ENCODE data around the gene EPN3.

EPN3 gene

DNA sequence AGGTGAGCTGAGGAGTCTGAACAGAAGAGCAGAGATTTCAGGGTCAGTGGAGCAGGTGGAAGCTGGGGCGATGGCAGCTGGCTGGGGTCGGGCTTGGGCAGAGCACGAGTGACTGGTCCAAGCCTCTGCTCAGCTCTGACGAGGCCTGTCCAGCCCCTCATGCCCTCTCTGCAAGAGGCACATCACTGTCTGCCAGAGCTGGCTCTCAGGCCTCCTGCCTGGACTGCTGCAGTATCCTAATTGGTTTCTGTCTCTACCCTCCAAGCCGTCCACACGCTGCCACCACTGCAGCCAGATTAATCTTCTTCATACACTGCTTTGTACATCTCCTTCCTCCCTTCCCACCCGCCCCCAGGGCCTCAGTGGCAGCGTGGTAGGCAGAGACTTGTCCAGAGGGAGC, 53.4 kb downstream of the EPN3 start:
- H3K27ac ChIP-seq (ENCODE audit: low read depth, low read length), result no peak overlapping the region

DNA sequence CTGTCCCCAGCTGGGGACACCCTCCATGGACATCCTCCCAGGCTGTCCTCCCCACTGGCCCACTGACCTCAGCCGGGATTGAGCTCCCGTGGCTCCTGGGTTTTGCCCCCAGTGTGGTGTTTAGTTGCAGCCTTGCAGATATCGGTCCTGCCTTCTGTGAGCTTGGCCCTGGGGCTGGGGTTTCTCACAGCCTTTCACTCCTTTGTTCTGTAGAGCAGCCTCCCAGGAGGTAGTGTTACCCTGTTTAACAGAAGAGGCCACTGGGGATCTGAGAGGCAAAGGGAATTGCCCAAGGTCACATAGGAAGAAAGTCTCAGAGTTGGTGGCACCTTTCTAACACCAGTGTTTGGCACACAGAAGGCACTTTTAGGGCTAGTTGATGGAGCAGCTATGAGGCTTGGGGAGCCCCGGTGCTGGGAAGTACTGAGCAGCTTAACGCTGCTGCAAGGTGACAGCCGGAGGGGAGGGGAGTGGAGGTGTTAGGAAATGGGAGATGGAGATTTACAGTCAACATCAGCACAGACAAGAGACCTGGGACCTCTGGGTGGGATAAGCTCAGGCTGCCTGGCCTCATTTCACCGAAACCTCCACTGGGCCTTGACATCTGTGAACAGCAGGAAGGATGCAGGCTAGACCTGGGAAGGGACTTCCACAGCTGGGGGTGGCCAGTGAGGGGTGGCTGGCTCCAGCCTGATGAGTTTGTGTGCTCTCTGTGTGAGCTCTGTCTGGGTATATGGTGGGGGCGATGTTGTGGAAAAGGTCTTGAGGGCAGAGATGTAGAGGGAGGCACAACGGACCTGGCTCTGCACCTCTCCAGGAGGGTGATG, 54.1 kb downstream of the EPN3 start:
- Histone ChIP-seq H3K4ac (ENCODE audit: low read depth, low read length) (no peak overlapping the region), H3K27me3 (ENCODE audit: insufficient read depth, low read length, poor library complexity) (no peaks in the 10 kb centered on the region), H3K79me2 (ENCODE audit: control insufficient read depth, insufficient read depth, low read length) (no peaks in the 10 kb centered on the region), H4K5ac (ENCODE audit: low read length) (no peak overlapping the region), H3K9ac (ENCODE audit: low read length) (peak overlapping the region; percentile 44), H3K27ac (ENCODE audit: low read depth, low read length) (no peak overlapping the region), H3K18ac (ENCODE audit: low read length) (no peak overlapping the region), H3K4me2 (ENCODE audit: low read length) (no peak overlapping the region), H3K56ac (ENCODE audit: low read length) (peak overlapping the region; percentile 74), H3K36me3 (ENCODE audit: control insufficient read depth, insufficient read depth, low read length) (no peaks in the 10 kb centered on the region), H3K4me1 (ENCODE audit: control insufficient read depth, low read depth, low read length) (peaks cover 4% of the 10 kb centered on the region), H2BK120ac (ENCODE audit: low read depth, low read length) (no peak overlapping the region), H4K8ac (ENCODE audit: low read depth, low read length) (no peak overlapping the region), H2BK15ac (replicated peaks; ENCODE audit: low read depth) (no peak overlapping the region), H3K23ac (ENCODE audit: low read length) (no peak overlapping the region), H3K79me1 (ENCODE audit: low read length) (no peaks in the 10 kb centered on the region), H2AK5ac (ENCODE audit: low read length) (no peak overlapping the region), H3K4me3 (ENCODE audit: low read length) (no peak overlapping the region), H2BK5ac (ENCODE audit: low read length) (no peak overlapping the region)
- DNase-seq, result peak; percentile 54
- no CpG with 5 or more reads among the region's 9 CpGs for WGBS (ENCODE audit: extremely low coverage, insufficient coverage, low lambda C conversion rate)

More for the DNA sequence above, 53.4 kb downstream of the EPN3 start:
- Histone ChIP-seq H3K4me2 (ENCODE audit: low read length) (no peak overlapping the region), H3K79me1 (ENCODE audit: low read length) (no peaks in the 10 kb centered on the region), H2BK120ac (ENCODE audit: low read depth, low read length) (no peak overlapping the region), H3K4me3 (ENCODE audit: low read length) (no peak overlapping the region), H2BK5ac (ENCODE audit: low read length) (no peak overlapping the region), H3K23ac (ENCODE audit: low read length) (no peak overlapping the region), H3K36me3 (ENCODE audit: control insufficient read depth, insufficient read depth, low read length) (no peaks in the 10 kb centered on the region), H3K9ac (ENCODE audit: low read length) (no peak overlapping the region), H3K18ac (ENCODE audit: low read length) (no peak overlapping the region), H3K4me1 (ENCODE audit: control insufficient read depth, low read depth, low read length) (peaks cover 4% of the 10 kb centered on the region), H3K4ac (ENCODE audit: low read depth, low read length) (no peak overlapping the region), H3K27me3 (ENCODE audit: insufficient read depth, low read length, poor library complexity) (no peaks in the 10 kb centered on the region), H3K79me2 (ENCODE audit: control insufficient read depth, insufficient read depth, low read length) (no peaks in the 10 kb centered on the region), H3K56ac (ENCODE audit: low read length) (peak overlapping the region; percentile 74), H2AK5ac (ENCODE audit: low read length) (no peak overlapping the region), H4K8ac (ENCODE audit: low read depth, low read length) (no peak overlapping the region), H4K5ac (ENCODE audit: low read length) (no peak overlapping the region), H2BK15ac (replicated peaks; ENCODE audit: low read depth) (no peak overlapping the region)
- WGBS (ENCODE audit: extremely low coverage, insufficient coverage, low lambda C conversion rate), result no CpG with 5 or more reads among the region's 8 CpGs
- DNase-seq, result no peak

DNA sequence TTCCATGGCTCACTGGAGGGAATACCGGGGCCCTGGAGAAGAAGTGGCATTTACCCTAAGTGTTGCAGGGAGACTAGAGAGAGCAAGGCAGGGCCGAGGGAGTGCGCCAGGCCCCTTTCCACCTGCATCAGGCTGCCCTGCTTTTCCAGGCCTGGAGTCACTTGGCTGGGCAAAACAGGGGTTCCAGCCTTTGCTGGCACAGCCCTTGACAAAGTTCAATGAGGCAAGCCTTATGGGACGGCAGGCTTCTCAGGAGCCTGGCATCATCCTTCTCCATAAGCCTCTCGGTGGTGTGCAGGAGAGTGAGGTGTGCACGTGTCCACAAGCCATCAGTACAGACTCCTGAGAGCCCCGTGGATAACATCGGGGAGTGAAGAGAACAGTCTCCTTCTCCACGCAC, 55.0 kb downstream of the EPN3 start:
- Histone ChIP-seq H3K56ac (ENCODE audit: low read length) (no peak overlapping the region), H4K5ac (ENCODE audit: low read length) (no peak overlapping the region), H3K79me1 (ENCODE audit: low read length) (no peaks in the 10 kb centered on the region), H3K18ac (ENCODE audit: low read length) (no peak overlapping the region), H4K8ac (ENCODE audit: low read depth, low read length) (no peak overlapping the region), H2BK120ac (ENCODE audit: low read depth, low read length) (no peak overlapping the region), H3K4me1 (ENCODE audit: control insufficient read depth, low read depth, low read length) (peaks cover 4% of the 10 kb centered on the region), H2AK5ac (ENCODE audit: low read length) (no peak overlapping the region), H3K4me2 (ENCODE audit: low read length) (no peak overlapping the region), H3K23ac (ENCODE audit: low read length) (no peak overlapping the region), H3K9ac (ENCODE audit: low read length) (no peak overlapping the region), H3K4ac (ENCODE audit: low read depth, low read length) (no peak overlapping the region), H3K27me3 (ENCODE audit: insufficient read depth, low read length, poor library complexity) (no peaks in the 10 kb centered on the region), H3K79me2 (ENCODE audit: control insufficient read depth, insufficient read depth, low read length) (no peaks in the 10 kb centered on the region), H3K27ac (ENCODE audit: low read depth, low read length) (no peak overlapping the region), H3K4me3 (ENCODE audit: low read length) (no peak overlapping the region), H2BK15ac (replicated peaks; ENCODE audit: low read depth) (no peak overlapping the region), H3K36me3 (ENCODE audit: control insufficient read depth, insufficient read depth, low read length) (no peaks in the 10 kb centered on the region), H2BK5ac (ENCODE audit: low read length) (no peak overlapping the region)
- no peak for DNase-seq
- WGBS (ENCODE audit: extremely low coverage, insufficient coverage, low lambda C conversion rate), result no CpG with 5 or more reads among the region's 9 CpGs

DNA sequence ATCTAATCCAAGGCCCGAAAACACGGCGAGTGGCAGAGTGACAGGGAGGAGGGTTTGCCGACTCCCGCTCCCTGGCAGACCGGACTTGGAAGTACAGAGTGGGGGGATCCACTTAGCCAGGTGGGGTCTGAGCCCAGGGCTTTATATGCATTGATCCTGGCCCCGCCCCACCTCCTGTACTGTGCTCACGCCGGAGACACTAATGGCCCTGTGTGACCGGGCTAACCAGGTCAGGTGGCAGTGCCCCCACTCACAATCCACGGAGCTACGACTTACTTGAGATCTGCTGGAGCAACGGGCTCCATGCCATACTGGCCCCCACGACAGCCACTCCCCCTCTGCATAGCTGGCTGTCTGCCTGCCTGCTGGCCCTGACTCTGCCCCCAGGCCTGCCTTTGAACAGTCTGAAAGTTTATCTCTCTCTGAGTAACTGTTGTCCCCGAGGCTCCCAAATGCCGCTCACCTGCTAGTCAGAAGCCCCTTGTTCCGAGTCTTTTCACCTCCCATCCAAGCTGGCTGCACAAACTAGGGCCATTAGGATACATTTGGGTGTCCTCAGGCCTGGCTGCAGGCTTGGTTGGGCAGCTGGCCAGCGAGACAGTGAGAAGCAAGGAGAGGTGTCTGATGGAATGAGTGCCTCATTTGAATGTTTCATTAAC, 56.0 kb downstream of the EPN3 start:
- H3K79me2 ChIP-seq (ENCODE audit: control insufficient read depth, insufficient read depth, low read length), result no peaks in the 10 kb centered on the region
- no peak overlapping the region for H2BK15ac ChIP-seq (replicated peaks; ENCODE audit: low read depth)
- H3K79me1 ChIP-seq (ENCODE audit: low read length), result no peaks in the 10 kb centered on the region
- no peaks in the 10 kb centered on the region for H3K36me3 ChIP-seq (ENCODE audit: control insufficient read depth, insufficient read depth, low read length)
- peak overlapping the region; percentile 56 for H3K56ac ChIP-seq (ENCODE audit: low read length)
- H3K4me2 ChIP-seq (ENCODE audit: low read length), result no peak overlapping the region
- peaks cover 4% of the 10 kb centered on the region for H3K4me1 ChIP-seq (ENCODE audit: control insufficient read depth, low read depth, low read length)
- no peak overlapping the region for H3K23ac ChIP-seq (ENCODE audit: low read length)
- no peak for DNase-seq
- H3K27ac ChIP-seq (ENCODE audit: low read depth, low read length), result no peak overlapping the region
- H2BK120ac ChIP-seq (ENCODE audit: low read depth, low read length), result no peak overlapping the region
- H3K9ac ChIP-seq (ENCODE audit: low read length), result no peak overlapping the region
- H3K18ac ChIP-seq (ENCODE audit: low read length), result no peak overlapping the region
- no CpG with 5 or more reads among the region's 18 CpGs for WGBS (ENCODE audit: extremely low coverage, insufficient coverage, low lambda C conversion rate)
- H4K8ac ChIP-seq (ENCODE audit: low read depth, low read length), result no peak overlapping the region
- no peak overlapping the region for H4K5ac ChIP-seq (ENCODE audit: low read length)
- H3K27me3 ChIP-seq (ENCODE audit: insufficient read depth, low read length, poor library complexity), result no peaks in the 10 kb centered on the region
- H2BK5ac ChIP-seq (ENCODE audit: low read length), result no peak overlapping the region
- no peak overlapping the region for H3K4ac ChIP-seq (ENCODE audit: low read depth, low read length)
- H3K4me3 ChIP-seq (ENCODE audit: low read length), result no peak overlapping the region
- no peak overlapping the region for H2AK5ac ChIP-seq (ENCODE audit: low read length)

DNA sequence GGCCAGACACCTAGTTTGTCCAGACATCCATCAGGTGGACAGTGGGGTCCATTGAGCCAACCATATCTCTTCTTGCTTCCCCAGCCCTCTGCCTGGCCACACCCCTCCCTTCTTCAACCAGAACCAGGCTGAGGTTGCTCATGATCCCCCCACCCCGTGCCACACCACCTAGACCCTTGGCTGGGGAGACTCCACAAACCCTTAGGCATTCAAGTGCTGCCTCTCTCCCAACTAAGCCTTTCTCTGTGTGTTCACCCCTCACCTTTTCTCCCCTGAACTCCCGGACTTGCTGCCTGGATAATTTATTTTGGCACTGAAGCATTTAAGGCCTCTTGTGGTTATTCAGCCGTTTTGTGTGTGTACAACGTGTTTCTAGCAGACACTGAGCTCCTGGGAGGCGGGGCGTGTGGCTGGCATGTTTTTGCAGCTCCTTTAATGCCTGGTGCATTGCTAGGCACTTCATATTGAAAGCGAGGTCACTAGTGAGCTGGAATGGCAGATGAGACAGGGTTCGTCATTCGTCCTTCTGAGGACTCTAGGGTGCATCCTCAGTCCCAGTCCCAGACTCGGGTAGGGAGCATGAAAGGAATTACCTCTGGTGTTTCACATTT, 56.7 kb downstream of the EPN3 start:
- no peak overlapping the region for H2BK15ac ChIP-seq (replicated peaks; ENCODE audit: low read depth)
- no peak overlapping the region for H3K4me3 ChIP-seq (ENCODE audit: low read length)
- H3K23ac ChIP-seq (ENCODE audit: low read length), result no peak overlapping the region
- H3K36me3 ChIP-seq (ENCODE audit: control insufficient read depth, insufficient read depth, low read length), result no peaks in the 10 kb centered on the region
- H4K8ac ChIP-seq (ENCODE audit: low read depth, low read length), result no peak overlapping the region
- no peak overlapping the region for H4K5ac ChIP-seq (ENCODE audit: low read length)
- H3K4me1 ChIP-seq (ENCODE audit: control insufficient read depth, low read depth, low read length), result peaks cover 4% of the 10 kb centered on the region
- H3K79me1 ChIP-seq (ENCODE audit: low read length), result no peaks in the 10 kb centered on the region
- no peak overlapping the region for H2AK5ac ChIP-seq (ENCODE audit: low read length)
- no peak overlapping the region for H2BK120ac ChIP-seq (ENCODE audit: low read depth, low read length)
- no peak overlapping the region for H3K4me2 ChIP-seq (ENCODE audit: low read length)
- H3K18ac ChIP-seq (ENCODE audit: low read length), result no peak overlapping the region
- no peak overlapping the region for H3K9ac ChIP-seq (ENCODE audit: low read length)
- H3K79me2 ChIP-seq (ENCODE audit: control insufficient read depth, insufficient read depth, low read length), result no peaks in the 10 kb centered on the region
- H3K4ac ChIP-seq (ENCODE audit: low read depth, low read length), result no peak overlapping the region
- no peak overlapping the region for H3K56ac ChIP-seq (ENCODE audit: low read length)
- H3K27ac ChIP-seq (ENCODE audit: low read depth, low read length), result no peak overlapping the region
- no peaks in the 10 kb centered on the region for H3K27me3 ChIP-seq (ENCODE audit: insufficient read depth, low read length, poor library complexity)
- no CpG with 5 or more reads among the region's 10 CpGs for WGBS (ENCODE audit: extremely low coverage, insufficient coverage, low lambda C conversion rate)
- no peak overlapping the region for H2BK5ac ChIP-seq (ENCODE audit: low read length)
- DNase-seq, result no peak
